VCaP (cell line): ENCODE results near the gene NFKBIZ.
"Not testable (repeated sequence)": the region's sequence is repeated elsewhere in the genome, so short reads cannot be mapped to it uniquely, and the experiment has no call there.

ENCODE experiments used
- H3K27ac ChIP-seq: fragments of 450-650 bp; 2 replicates; pipeline ENCODE4 v1.5.1; 2017
- CTCF ChIP-seq: fragments of 450-650 bp; conservative IDR thresholded peaks from 2 replicates; pipeline ENCODE4 v1.5.1; 2017; ENCODE audit warnings: mild to moderate bottlenecking, moderate library complexity

The NFKBIZ gene

GRCh38 chr3:101898039-101898438 lies 48.7 kb downstream of the NFKBIZ start:
- no peak overlapping the region for H3K27ac ChIP-seq
- TF ChIP-seq CTCF, result no peak

GRCh38 chr3:101898752-101899169 lies 49.4 kb downstream of the NFKBIZ start:
- no peak overlapping the region for H3K27ac ChIP-seq
- TF ChIP-seq CTCF, result no peak

GRCh38 chr3:101900316-101900715 lies 51.0 kb downstream of the NFKBIZ start:
- TF ChIP-seq CTCF, result no peak
- no peak overlapping the region for H3K27ac ChIP-seq

- TF ChIP-seq CTCF, result no peak
- no peak overlapping the region for H3K27ac ChIP-seq
Measured at GRCh38 chr3:101900736-101901135, 51.4 kb downstream of the NFKBIZ start.

GRCh38 chr3:101902041-101902440 lies 52.7 kb downstream of the NFKBIZ start:
- TF ChIP-seq CTCF, result no peak
- no peak overlapping the region for H3K27ac ChIP-seq

- no peak overlapping the region for H3K27ac ChIP-seq
- TF ChIP-seq CTCF, result no peak
Measured at GRCh38 chr3:101903451-101903871, 54.1 kb downstream of the NFKBIZ start.

GRCh38 chr3:101905573-101905972 lies 56.3 kb downstream of the NFKBIZ start:
- not testable (repeated sequence) for H3K27ac ChIP-seq
